Type B pancreatic cell (in vitro differentiated cells): Measurements from ENCODE around the gene ATG7. TPM values are rescaled to one million over a fixed set of nuclear protein-coding genes. Genes with fewer than 3 reads are reported as not detected.

ENCODE experiments used
- DNase-seq: peaks from one replicate; pipeline ENCODE4 v3.0.0; 2021; ENCODE audit warnings: mixed read lengths; ENCODE audit not compliant: unreplicated experiment; ENCODE audit errors: extremely low spot score
- H3K27ac Mint-ChIP-seq: 2 replicates; pipeline ENCODE4 v1.8.0; 2021; ENCODE audit warnings: mild to moderate bottlenecking, mixed read lengths
- H3K27me3 Mint-ChIP-seq: 2 replicates; pipeline ENCODE4 v1.8.0; 2021; ENCODE audit warnings: mixed read lengths
- H3K36me3 Mint-ChIP-seq: 2 replicates; pipeline ENCODE4 v1.8.0; 2021; ENCODE audit warnings: mixed read lengths
- H3K4me1 Mint-ChIP-seq: one replicate; pipeline ENCODE4 v1.8.0; 2021; ENCODE audit warnings: mixed read lengths; ENCODE audit not compliant: unreplicated experiment
- H3K4me3 Mint-ChIP-seq: 2 replicates; pipeline ENCODE4 v1.8.0; 2021; ENCODE audit warnings: mild to moderate bottlenecking, mixed read lengths
- H3K9me3 Mint-ChIP-seq: 2 replicates; pipeline ENCODE4 v1.8.0; 2021; ENCODE audit warnings: mixed read lengths
- total RNA-seq: library from RNA; stranded (reverse); gene quantifications from 2 replicates; pipeline ENCODE4 v1.2.1, GENCODE V29; 2021; ENCODE audit warnings: low replicate concordance
- TF ChIP-seq, protein P1 (sequence below): fragments of 200-600 bp; sonication (generic); conservative IDR thresholded peaks from 2 replicates; pipeline ENCODE4 v1.5.0; 2021; ENCODE audit warnings: antibody characterized with exemption, mild to moderate bottlenecking

Gene ATG7
- total RNA-seq, 1 donor from 2014 or later, result 32.4 TPM

DNA sequence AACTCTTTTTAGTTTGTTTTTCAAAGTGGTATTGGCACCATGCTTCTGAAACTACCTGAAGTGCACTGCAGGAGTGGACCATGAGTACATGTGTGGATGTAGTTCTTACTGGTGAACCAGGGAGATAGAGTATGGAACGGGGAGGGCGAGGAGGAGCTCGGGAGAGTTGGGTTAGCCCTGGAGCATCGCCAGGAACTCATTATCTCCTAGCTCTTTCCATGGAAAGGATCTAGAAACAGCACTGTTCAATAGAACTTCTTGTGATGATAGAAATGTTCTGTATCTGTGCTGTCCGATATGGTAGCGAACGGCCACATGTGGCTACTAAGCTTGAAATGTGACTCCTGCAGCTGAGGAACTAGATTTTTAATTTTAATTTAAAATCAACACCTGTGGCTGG lies 324.2 kb downstream of the ATG7 start:
- DNase-seq, result no peak
- no peaks in the 10 kb centered on the region for H3K27me3 Mint-ChIP-seq
- no peak overlapping the region for H3K27ac Mint-ChIP-seq
- H3K9me3 Mint-ChIP-seq, result no peaks in the 10 kb centered on the region
- no peak overlapping the region for H3K4me3 Mint-ChIP-seq
- H3K4me1 Mint-ChIP-seq, result peaks cover 48% of the 10 kb centered on the region
- TF ChIP-seq, protein P1, sequence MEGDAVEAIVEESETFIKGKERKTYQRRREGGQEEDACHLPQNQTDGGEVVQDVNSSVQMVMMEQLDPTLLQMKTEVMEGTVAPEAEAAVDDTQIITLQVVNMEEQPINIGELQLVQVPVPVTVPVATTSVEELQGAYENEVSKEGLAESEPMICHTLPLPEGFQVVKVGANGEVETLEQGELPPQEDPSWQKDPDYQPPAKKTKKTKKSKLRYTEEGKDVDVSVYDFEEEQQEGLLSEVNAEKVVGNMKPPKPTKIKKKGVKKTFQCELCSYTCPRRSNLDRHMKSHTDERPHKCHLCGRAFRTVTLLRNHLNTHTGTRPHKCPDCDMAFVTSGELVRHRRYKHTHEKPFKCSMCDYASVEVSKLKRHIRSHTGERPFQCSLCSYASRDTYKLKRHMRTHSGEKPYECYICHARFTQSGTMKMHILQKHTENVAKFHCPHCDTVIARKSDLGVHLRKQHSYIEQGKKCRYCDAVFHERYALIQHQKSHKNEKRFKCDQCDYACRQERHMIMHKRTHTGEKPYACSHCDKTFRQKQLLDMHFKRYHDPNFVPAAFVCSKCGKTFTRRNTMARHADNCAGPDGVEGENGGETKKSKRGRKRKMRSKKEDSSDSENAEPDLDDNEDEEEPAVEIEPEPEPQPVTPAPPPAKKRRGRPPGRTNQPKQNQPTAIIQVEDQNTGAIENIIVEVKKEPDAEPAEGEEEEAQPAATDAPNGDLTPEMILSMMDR, result no peak
- H3K36me3 Mint-ChIP-seq, result peaks cover 61% of the 10 kb centered on the region

DNA sequence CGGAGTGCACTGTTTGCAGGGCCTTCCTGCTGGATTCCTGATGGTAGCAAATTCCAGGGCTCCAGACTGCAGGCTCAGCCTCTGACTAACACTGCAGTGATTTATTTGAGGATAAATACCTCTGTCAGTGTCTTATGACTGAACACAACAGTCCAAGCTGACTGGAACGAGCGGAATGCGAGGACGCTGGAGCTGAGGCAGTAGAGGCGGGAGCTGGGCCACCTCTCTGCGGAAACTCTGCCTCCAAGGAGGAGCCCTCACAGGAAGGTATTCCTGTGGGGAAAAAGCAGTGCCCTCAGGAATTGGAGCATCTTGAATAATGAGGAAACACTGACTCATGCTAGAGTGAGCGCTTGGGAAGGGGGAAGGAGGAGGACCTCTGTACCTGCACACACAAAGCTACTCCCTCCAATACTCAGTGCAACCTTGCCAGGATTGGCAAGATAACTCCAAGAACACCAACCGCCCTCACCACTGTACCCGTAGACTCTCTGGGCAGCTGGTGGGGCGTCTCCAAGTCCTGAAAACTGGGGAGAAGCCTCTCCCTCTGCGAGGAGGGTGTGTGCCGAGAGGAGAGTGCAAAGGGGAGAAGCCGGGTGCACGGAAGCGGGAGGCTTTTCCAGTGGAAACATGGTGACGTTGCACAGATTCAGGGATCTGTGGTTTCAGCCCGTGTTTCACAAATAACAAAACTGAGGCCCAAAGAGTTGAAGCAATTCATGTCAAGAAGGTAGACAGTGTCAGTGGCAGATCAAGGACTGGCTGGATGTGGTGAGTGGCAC lies 328.5 kb downstream of the ATG7 start:
- Mint-ChIP-seq H3K36me3 (peaks cover 51% of the 10 kb centered on the region), H3K4me1 (peaks cover 59% of the 10 kb centered on the region), H3K4me3 (peak overlapping the region; percentile 72), H3K27ac (peak overlapping the region; percentile 94), H3K27me3 (no peaks in the 10 kb centered on the region), H3K9me3 (no peaks in the 10 kb centered on the region)
- DNase-seq, result no peak
- TF ChIP-seq, protein P1, result no peak

DNA sequence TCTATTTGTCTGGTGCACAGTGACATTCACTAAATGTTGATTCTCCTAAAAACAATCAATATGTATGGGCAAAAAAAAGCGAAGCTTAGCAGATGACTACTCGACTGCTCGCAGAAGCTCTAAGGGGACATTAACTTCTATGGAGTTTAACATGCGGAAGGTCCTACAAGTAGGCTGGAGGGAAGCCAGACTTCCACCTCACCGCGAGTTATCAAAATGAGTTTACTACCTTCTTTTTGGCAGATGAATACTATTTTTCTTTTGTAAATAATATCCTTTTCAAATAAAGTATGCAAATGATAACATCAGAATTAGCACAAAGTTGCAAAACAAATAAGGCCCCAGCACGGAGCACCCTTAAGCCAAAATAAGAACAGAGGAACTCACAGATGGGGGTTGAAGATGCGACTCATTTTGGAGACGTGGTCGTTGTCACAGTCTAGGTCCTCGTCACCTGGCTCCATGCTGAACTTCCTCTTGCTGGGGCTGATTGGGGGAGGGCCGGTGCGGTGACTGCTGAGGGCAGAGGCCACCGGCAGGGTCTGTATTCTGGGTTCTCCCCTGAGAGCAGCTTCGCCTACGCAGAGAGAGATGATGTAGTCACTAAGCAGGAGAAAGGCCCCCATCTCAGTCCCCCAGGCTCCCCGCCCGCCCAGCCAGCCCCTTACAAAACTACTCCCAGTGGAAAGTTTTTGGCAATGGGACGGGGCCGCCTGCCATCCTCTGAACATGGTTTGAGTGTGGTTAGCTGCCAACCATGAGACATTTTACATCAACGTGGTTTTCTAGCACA lies 329.4 kb downstream of the ATG7 start:
- DNase-seq, result no peak
- Mint-ChIP-seq H3K4me1 (peaks cover 64% of the 10 kb centered on the region), H3K4me3 (peak overlapping the region; percentile 72), H3K27me3 (no peaks in the 10 kb centered on the region), H3K9me3 (no peaks in the 10 kb centered on the region), H3K36me3 (peaks cover 52% of the 10 kb centered on the region), H3K27ac (peak overlapping the region; percentile 94)
- TF ChIP-seq, protein P1, result no peak

DNA sequence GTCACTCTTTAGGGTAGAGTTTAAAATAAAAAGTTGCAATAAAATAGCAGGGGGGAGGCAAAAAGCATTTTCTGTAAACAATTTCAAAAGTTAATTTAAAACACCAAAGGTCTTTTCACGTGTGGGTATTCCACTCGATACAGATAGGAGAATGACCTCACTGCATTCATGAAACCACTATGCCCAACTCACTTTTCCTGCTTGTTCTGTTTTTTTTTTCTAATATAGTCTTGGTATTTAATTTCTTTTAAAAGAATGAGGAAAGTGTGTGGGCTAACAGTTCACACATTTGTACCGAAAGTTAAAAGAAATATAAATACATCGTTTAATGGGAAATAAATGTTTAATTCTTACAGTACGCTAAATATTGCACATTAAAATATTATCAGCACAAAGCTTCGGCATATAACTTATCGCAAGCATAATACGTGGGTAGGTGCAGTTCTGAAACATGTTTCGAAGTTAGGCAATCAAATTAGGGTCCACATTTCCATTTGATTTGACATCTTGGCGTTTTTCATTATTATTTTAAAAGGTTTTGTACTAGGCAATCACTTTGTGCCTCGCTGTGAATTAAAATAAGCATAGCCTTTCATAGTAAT lies 330.1 kb downstream of the ATG7 start:
- Mint-ChIP-seq H3K4me1 (peaks cover 71% of the 10 kb centered on the region), H3K4me3 (no peak overlapping the region), H3K27me3 (no peaks in the 10 kb centered on the region), H3K36me3 (peaks cover 53% of the 10 kb centered on the region), H3K27ac (no peak overlapping the region), H3K9me3 (no peaks in the 10 kb centered on the region)
- no peak for DNase-seq
- TF ChIP-seq, protein P1, result no peak

GRCh38 chr3:11602886-11603527 lies 330.8 kb downstream of the ATG7 start:
- no peak for DNase-seq
- H3K36me3 Mint-ChIP-seq, result peaks cover 46% of the 10 kb centered on the region
- peak overlapping the region; percentile 44 for H3K4me3 Mint-ChIP-seq
- no peaks in the 10 kb centered on the region for H3K9me3 Mint-ChIP-seq
- H3K4me1 Mint-ChIP-seq, result peaks cover 78% of the 10 kb centered on the region
- no peaks in the 10 kb centered on the region for H3K27me3 Mint-ChIP-seq
- no peak overlapping the region for H3K27ac Mint-ChIP-seq
- TF ChIP-seq, protein P1, result no peak
